IMR-90 (cell line): Measurements from ENCODE around the gene DRC7. TPM values are rescaled to one million over a fixed set of nuclear protein-coding genes. Genes with fewer than 3 reads are reported as not detected.

Source experiments
- ATAC-seq: fragments of 200-7000 bp; cut with Tn5 transposase; 2 replicates; pipeline ENCODE4 v1.9.1; 2020; ENCODE audit warnings: low read depth, mild to moderate bottlenecking, moderate library complexity
- BruUV-seq: library from RNA; stranded (reverse); fragments of 400-500 nt; replicated peaks from 2 replicates; lab custom pipeline; 2021; lab: Mats Ljungman, UMichigan
- CTCF ChIA-PET: fragments of 300-600 bp; formaldehyde crosslinking; extraction: SDS; loops from one replicate; lab custom pipeline; 2021; ENCODE audit warnings: antibody characterized with exemption; lab: Yijun Ruan, JAX
- POLR2A ChIA-PET: fragments of 300-600 bp; sonication (Branson Sonifier 250); formaldehyde crosslinking; loops from one replicate; lab custom pipeline; 2022; ENCODE audit warnings: antibody characterized with exemption; ENCODE audit not compliant: unreplicated experiment; lab: Charles Lee
- DNase-seq: peaks from one replicate; pipeline ENCODE4 v3.0.0; 2013
- H2AFZ ChIP-seq: replicated peaks from 2 replicates; pipeline ENCODE3; 2013; ENCODE audit warnings: low read length, mild to moderate bottlenecking; ENCODE audit not compliant: poor library complexity
- H2AK5ac ChIP-seq: 2 replicates; pipeline ENCODE4 v1.6.1; 2013; ENCODE audit warnings: low read depth, low read length, inconsistent platforms
- H2AK9ac ChIP-seq: replicated peaks from 2 replicates; pipeline ENCODE3; 2013; ENCODE audit warnings: mild to moderate bottlenecking, low read depth, low read length, moderate library complexity; ENCODE audit not compliant: poor library complexity
- H2BK120ac ChIP-seq: 2 replicates; pipeline ENCODE4 v1.6.1; 2013; ENCODE audit warnings: low read depth, low read length, inconsistent platforms
- H2BK15ac ChIP-seq: 3 replicates; pipeline ENCODE4 v1.6.1; 2013; ENCODE audit warnings: low read depth, low read length, inconsistent platforms
- H2BK20ac ChIP-seq: 2 replicates; pipeline ENCODE4 v1.6.1; 2013; ENCODE audit warnings: low read depth, mild to moderate bottlenecking, inconsistent platforms, low read length, moderate library complexity
- H2BK5ac ChIP-seq: 2 replicates; pipeline ENCODE4 v1.6.1; 2013; ENCODE audit warnings: mild to moderate bottlenecking, low read depth, low read length, inconsistent platforms; ENCODE audit not compliant: poor library complexity, severe bottlenecking
- H3K14ac ChIP-seq: replicated peaks from 2 replicates; pipeline ENCODE4 v1.6.1; 2013; ENCODE audit warnings: low read depth, low read length, inconsistent platforms
- H3K18ac ChIP-seq: 2 replicates; pipeline ENCODE4 v1.6.1; 2013; ENCODE audit warnings: low read depth, low read length, control low read depth
- H3K23ac ChIP-seq: 2 replicates; pipeline ENCODE4 v1.6.1; 2013; ENCODE audit warnings: low read depth, low read length, inconsistent platforms
- H3K27ac ChIP-seq: 2 replicates; pipeline ENCODE4 v1.5.1; 2013; ENCODE audit warnings: mild to moderate bottlenecking, control low read depth, low read length; ENCODE audit not compliant: insufficient read depth
- H3K27me3 ChIP-seq: 2 replicates; pipeline ENCODE4 v1.6.1; 2013; ENCODE audit warnings: low read length; ENCODE audit not compliant: control insufficient read depth, insufficient read depth
- H3K36me3 ChIP-seq: 2 replicates; pipeline ENCODE4 v1.6.1; 2013; ENCODE audit warnings: low read length, mixed read lengths; ENCODE audit not compliant: control insufficient read depth, insufficient read depth
- H3K4ac ChIP-seq: 2 replicates; pipeline ENCODE4 v1.6.1; 2013; ENCODE audit warnings: low read depth, low read length, inconsistent platforms
- H3K4me1 ChIP-seq: 2 replicates; pipeline ENCODE4 v1.6.1; 2013; ENCODE audit warnings: low read length, mixed read lengths; ENCODE audit not compliant: control insufficient read depth, insufficient read depth
- H3K4me2 ChIP-seq: 2 replicates; pipeline ENCODE4 v1.6.1; 2013; ENCODE audit warnings: low read depth, mild to moderate bottlenecking, control low read depth, low read length, moderate library complexity
- H3K4me3 ChIP-seq: 2 replicates; pipeline ENCODE4 v1.5.1; 2013; ENCODE audit warnings: low read depth, mild to moderate bottlenecking, control low read depth, low read length, moderate library complexity; ENCODE audit not compliant: insufficient read depth
- H3K56ac ChIP-seq: 2 replicates; pipeline ENCODE4 v1.6.1; 2013; ENCODE audit warnings: low read length, inconsistent platforms; ENCODE audit not compliant: insufficient read depth; ENCODE audit errors: extremely low read depth
- H3K79me1 ChIP-seq, 2 experiments: 2 replicates each; pipeline ENCODE4 v1.6.1; 2013; ENCODE audit warnings: low read length in 2 of 2, inconsistent platforms in 1 of 2, low read depth in 1 of 2
- H3K9ac ChIP-seq: 2 replicates; pipeline ENCODE4 v1.6.1; 2013; ENCODE audit warnings: low read depth, low read length, control low read depth
- H3K9me1 ChIP-seq: 2 replicates; pipeline ENCODE4 v1.6.1; 2013; ENCODE audit warnings: low read length, inconsistent platforms; ENCODE audit not compliant: insufficient read depth
- H3K9me3 ChIP-seq: 2 replicates; pipeline ENCODE4 v1.6.1; 2013; ENCODE audit warnings: low read length; ENCODE audit not compliant: control insufficient read depth, insufficient read depth
- H4K20me1 ChIP-seq: 2 replicates; pipeline ENCODE4 v1.6.1; 2013; ENCODE audit warnings: low read length, inconsistent platforms; ENCODE audit not compliant: insufficient read depth
- H4K5ac ChIP-seq: 2 replicates; pipeline ENCODE4 v1.6.1; 2013; ENCODE audit warnings: mild to moderate bottlenecking, low read depth, low read length, control low read depth
- H4K8ac ChIP-seq, 2 experiments: 2 replicates each; pipeline ENCODE4 v1.6.1; 2013; ENCODE audit warnings: low read depth in 2 of 2, low read length in 2 of 2, control low read depth in 1 of 2, inconsistent platforms in 1 of 2
- H4K91ac ChIP-seq: 2 replicates; pipeline ENCODE4 v1.6.1; 2013; ENCODE audit warnings: low read depth, low read length, inconsistent platforms; ENCODE audit not compliant: insufficient read depth
- BHLHE40 ChIP-seq: fragments of 150-350 bp; IDR thresholded peaks from 2 replicates; pipeline ENCODE4 v1.6.1; 2016; ENCODE audit warnings: mild to moderate bottlenecking, low read depth, low read length
- CEBPB ChIP-seq: IDR thresholded peaks from 2 replicates; pipeline ENCODE4 v1.6.1; 2012; ENCODE audit warnings: low read depth, low read length, improper control_type of control experiment
- CHD1 ChIP-seq: IDR thresholded peaks from 2 replicates; pipeline ENCODE4 v1.6.1; 2012; ENCODE audit warnings: low read depth, low read length, improper control_type of control experiment
- CTCF ChIP-seq: conservative IDR thresholded peaks from 2 replicates; pipeline ENCODE4 v1.5.1; 2012; ENCODE audit warnings: mild to moderate bottlenecking, low read depth, low read length, improper control_type of control experiment
- ELK1 ChIP-seq: fragments of 150-350 bp; IDR thresholded peaks from 2 replicates; pipeline ENCODE4 v1.6.1; 2016; ENCODE audit warnings: low read depth, mild to moderate bottlenecking, low read length, moderate library complexity, borderline replicate concordance
- FOS ChIP-seq: fragments of 150-350 bp; IDR thresholded peaks from 2 replicates; pipeline ENCODE4 v1.6.1; 2016; ENCODE audit warnings: low read depth, low read length
- MAFK ChIP-seq: IDR thresholded peaks from 2 replicates; pipeline ENCODE4 v1.6.1; 2012; ENCODE audit warnings: low read depth, low read length, improper control_type of control experiment
- MAZ ChIP-seq: IDR thresholded peaks from 2 replicates; pipeline ENCODE4 v1.6.1; 2012; ENCODE audit warnings: low read depth, mild to moderate bottlenecking, low read length, improper control_type of control experiment, moderate library complexity, borderline replicate concordance
- MXI1 ChIP-seq: IDR thresholded peaks from 2 replicates; pipeline ENCODE4 v1.6.1; 2012; ENCODE audit warnings: low read depth, mild to moderate bottlenecking, low read length, moderate library complexity, borderline replicate concordance
- NFE2L2 ChIP-seq: fragments of 150-350 bp; IDR thresholded peaks from 2 replicates; pipeline ENCODE4 v1.6.1; 2016; ENCODE audit warnings: low read depth, mild to moderate bottlenecking, low read length
- POLR2A ChIP-seq: IDR thresholded peaks from 2 replicates; pipeline ENCODE4 v1.6.1; 2012; ENCODE audit warnings: mild to moderate bottlenecking, low read depth, low read length
- RAD21 ChIP-seq: IDR thresholded peaks from 2 replicates; pipeline ENCODE4 v1.6.1; 2012; ENCODE audit warnings: low read length, improper control_type of control experiment
- RCOR1 ChIP-seq: IDR thresholded peaks from 2 replicates; pipeline ENCODE4 v1.6.1; 2012; ENCODE audit warnings: mild to moderate bottlenecking, low read length, improper control_type of control experiment; ENCODE audit not compliant: insufficient replicate concordance
- RFX5 ChIP-seq: IDR thresholded peaks from 2 replicates; pipeline ENCODE4 v1.8.0; 2012; ENCODE audit warnings: low read depth, mild to moderate bottlenecking, low read length, moderate library complexity
- SMC3 ChIP-seq: fragments of 150-350 bp; IDR thresholded peaks from 2 replicates; pipeline ENCODE4 v1.6.1; 2016; ENCODE audit warnings: low read depth, mild to moderate bottlenecking, antibody characterized with exemption, low read length, moderate library complexity
- USF2 ChIP-seq: fragments of 150-350 bp; IDR thresholded peaks from 2 replicates; pipeline ENCODE4 v1.6.1; 2017; ENCODE audit warnings: mild to moderate bottlenecking, antibody characterized with exemption, low read length, low read depth
- WGBS, 2 experiments: methylation state at CpG; one replicate each; pipeline versions ENCODE4 v1.1.5 to v1.1.7; 2013; ENCODE audit warnings: missing lambda C conversion rate in 2 of 2; ENCODE audit not compliant: insufficient read length in 1 of 2; ENCODE audit errors: extremely low coverage in 2 of 2; 5-methylcytosine and 5-hydroxymethylcytosine counted together
- dilution Hi-C: fragments of 300-500 bp; cut with HindIII; formaldehyde crosslinking; loops from one replicate; pipeline ENCODE4 v1.14.3; 2018; ENCODE audit warnings: low sequenced_read_pairs; ENCODE audit not compliant: unreplicated experiment
- in situ Hi-C: fragments of 300-500 bp; cut with MboI; formaldehyde crosslinking; loops from 3 replicates; pipeline ENCODE4 v1.14.3; 2019; ENCODE audit warnings: low sequenced_read_pairs, inconsistent platforms, mixed read lengths
- intact Hi-C: fragments of 100-400 bp; cut with micrococcal nuclease; formaldehyde crosslinking; loops from 2 replicates; pipeline ENCODE4 v1.10.0; 2022
- polyA plus RNA-seq, 3 experiments: library from polyadenylated mRNA; depleted of rRNA; stranded (reverse); fragments of >200 nt; gene quantifications; 2 replicates each; pipeline ENCODE4 v1.2.3, GENCODE V29; 2012; ENCODE audit warnings: low replicate concordance in 1 of 3
- total RNA-seq: library from RNA; depleted of rRNA; stranded (reverse); fragments of >200 nt; gene quantifications from 2 replicates; pipeline ENCODE4 v1.2.3, GENCODE V29; 2012

Gene DRC7
- total and polyA plus RNA-seq, 2 of the 4 experiments (the other 2 are of a cell fraction): not detected

GRCh38 chr16:57747091-57747490 is 52.5 kb downstream of the DRC7 start:
- no peak overlapping the region for H3K4ac ChIP-seq
- no peak overlapping the region for H3K23ac ChIP-seq
- H3K9me3 ChIP-seq: no peaks in the 10 kb centered on the region
- in situ Hi-C loops: no loop called here
- H4K5ac ChIP-seq: no peak overlapping the region
- no peak overlapping the region for H3K56ac ChIP-seq
- TF ChIP-seq SMC3 (no peak), MXI1 (no peak), USF2 (no peak), RFX5 (no peak), POLR2A (no peak), BHLHE40 (no peak), MAZ (no peak), CTCF (no peak), MAFK (no peak), NFE2L2 (no peak), CHD1 (no peak), RAD21 (no peak), ELK1 (no peak), RCOR1 (no peak), CEBPB (no peak), FOS (no peak)
- H3K4me2 ChIP-seq: no peak overlapping the region
- ChIA-PET POLR2A (no interaction called here), CTCF (no interaction called here)
- intact Hi-C loops: no loop called here
- no peak overlapping the region for H2BK120ac ChIP-seq
- H3K79me1 ChIP-seq: no peaks in the 10 kb centered on the region
- no peak overlapping the region for H2AK9ac ChIP-seq
- H3K4me1 ChIP-seq: no peaks in the 10 kb centered on the region
- no peak overlapping the region for H3K4me3 ChIP-seq
- H4K20me1 ChIP-seq: no peaks in the 10 kb centered on the region
- H2BK15ac ChIP-seq: no peak overlapping the region
- no peak overlapping the region for H2AFZ ChIP-seq
- H3K27ac ChIP-seq: no peak overlapping the region
- dilution Hi-C loops: no loop called here
- 93% methylated on average over 5 of the region's 7 CpGs; no CpG with 5 or more reads in 1 of the 2 experiments for WGBS, 2 experiments
- no peaks in the 10 kb centered on the region for H3K9me1 ChIP-seq
- peaks cover 16% of the 10 kb centered on the region for H3K36me3 ChIP-seq
- no peak overlapping the region for H4K91ac ChIP-seq
- H3K18ac ChIP-seq: no peak overlapping the region
- no peak overlapping the region for H2AK5ac ChIP-seq
- no peak overlapping the region for H4K8ac ChIP-seq
- no peak for ATAC-seq
- H2BK5ac ChIP-seq: no peak overlapping the region
- no peak for DNase-seq
- H3K14ac ChIP-seq: no peak overlapping the region
- H3K9ac ChIP-seq: no peak overlapping the region
- H2BK20ac ChIP-seq: no peak overlapping the region
- no peaks in the 10 kb centered on the region for H3K27me3 ChIP-seq
- BruUV-seq: no TSS peak
